Brain microvascular endothelial cell (primary cell): ENCODE results near the gene YKT6.

Source experiments
- DNase-seq: peaks from one replicate; pipeline ENCODE4 v3.0.0-alpha.2; 2020
- H3K27ac ChIP-seq: fragments of 250-450 bp; sonication (Bioruptor Pico); 2 replicates; pipeline ENCODE4 v1.5.1; 2020; ENCODE audit warnings: mild to moderate bottlenecking, moderate library complexity
- H3K27me3 ChIP-seq: fragments of 250-450 bp; sonication (Bioruptor Pico); replicated peaks from 2 replicates; pipeline ENCODE4 v1.5.1; 2020; ENCODE audit warnings: mild to moderate bottlenecking
- H3K36me3 ChIP-seq: fragments of 250-450 bp; sonication (Bioruptor Pico); replicated peaks from 2 replicates; pipeline ENCODE4 v1.5.1; 2020; ENCODE audit warnings: mild to moderate bottlenecking
- H3K4me3 ChIP-seq: 2 replicates; pipeline ENCODE4 v1.5.1; 2011; ENCODE audit warnings: low read depth, mild to moderate bottlenecking, control low read depth, low read length, moderate library complexity
- in situ Hi-C: cut with HindIII; loops from 2 replicates; pipeline ENCODE4 v1.10.0; 2017; ENCODE audit warnings: low sequenced_read_pairs, low pct_ligation_motif_present
- TF ChIP-seq, protein P1 (sequence below): IDR thresholded peaks from 2 replicates; pipeline ENCODE4 v1.5.1; 2011; ENCODE audit warnings: low read depth, mild to moderate bottlenecking, moderate library complexity, low read length, control low read depth, inconsistent platforms; ENCODE audit errors: missing control alignments

The YKT6 gene

DNA sequence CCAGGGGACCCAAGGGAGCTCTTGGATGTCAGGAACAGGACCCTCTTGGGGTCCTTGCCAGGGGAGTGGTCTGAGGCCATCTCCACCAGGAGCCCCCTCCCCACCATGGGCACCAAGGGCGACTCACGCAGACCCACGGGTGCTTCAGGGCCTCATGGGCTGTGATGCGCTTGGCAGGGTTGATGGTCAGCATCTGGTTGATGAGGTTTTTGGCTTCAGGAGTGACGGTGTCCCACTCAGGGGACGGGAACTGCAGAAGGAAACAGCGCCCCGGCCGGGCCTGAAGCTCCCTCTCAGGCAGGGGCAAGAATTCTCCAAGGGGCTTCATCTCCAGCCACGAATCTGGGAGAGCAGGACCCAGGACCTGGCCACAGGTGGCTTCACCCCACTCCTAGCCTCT, 41.3 kb downstream of the YKT6 start:
- TF ChIP-seq, protein P1, sequence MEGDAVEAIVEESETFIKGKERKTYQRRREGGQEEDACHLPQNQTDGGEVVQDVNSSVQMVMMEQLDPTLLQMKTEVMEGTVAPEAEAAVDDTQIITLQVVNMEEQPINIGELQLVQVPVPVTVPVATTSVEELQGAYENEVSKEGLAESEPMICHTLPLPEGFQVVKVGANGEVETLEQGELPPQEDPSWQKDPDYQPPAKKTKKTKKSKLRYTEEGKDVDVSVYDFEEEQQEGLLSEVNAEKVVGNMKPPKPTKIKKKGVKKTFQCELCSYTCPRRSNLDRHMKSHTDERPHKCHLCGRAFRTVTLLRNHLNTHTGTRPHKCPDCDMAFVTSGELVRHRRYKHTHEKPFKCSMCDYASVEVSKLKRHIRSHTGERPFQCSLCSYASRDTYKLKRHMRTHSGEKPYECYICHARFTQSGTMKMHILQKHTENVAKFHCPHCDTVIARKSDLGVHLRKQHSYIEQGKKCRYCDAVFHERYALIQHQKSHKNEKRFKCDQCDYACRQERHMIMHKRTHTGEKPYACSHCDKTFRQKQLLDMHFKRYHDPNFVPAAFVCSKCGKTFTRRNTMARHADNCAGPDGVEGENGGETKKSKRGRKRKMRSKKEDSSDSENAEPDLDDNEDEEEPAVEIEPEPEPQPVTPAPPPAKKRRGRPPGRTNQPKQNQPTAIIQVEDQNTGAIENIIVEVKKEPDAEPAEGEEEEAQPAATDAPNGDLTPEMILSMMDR: no peak
- H3K27me3 ChIP-seq: no peaks in the 10 kb centered on the region
- H3K4me3 ChIP-seq: no peak overlapping the region
- no peak overlapping the region for H3K27ac ChIP-seq
- in situ Hi-C loops: loop anchor here (25.0 kb wide), 1 partner anchor 245 kb away; the partner anchor contains the start of gene NUDCD3
- no peaks in the 10 kb centered on the region for H3K36me3 ChIP-seq
- no peak for DNase-seq

DNA sequence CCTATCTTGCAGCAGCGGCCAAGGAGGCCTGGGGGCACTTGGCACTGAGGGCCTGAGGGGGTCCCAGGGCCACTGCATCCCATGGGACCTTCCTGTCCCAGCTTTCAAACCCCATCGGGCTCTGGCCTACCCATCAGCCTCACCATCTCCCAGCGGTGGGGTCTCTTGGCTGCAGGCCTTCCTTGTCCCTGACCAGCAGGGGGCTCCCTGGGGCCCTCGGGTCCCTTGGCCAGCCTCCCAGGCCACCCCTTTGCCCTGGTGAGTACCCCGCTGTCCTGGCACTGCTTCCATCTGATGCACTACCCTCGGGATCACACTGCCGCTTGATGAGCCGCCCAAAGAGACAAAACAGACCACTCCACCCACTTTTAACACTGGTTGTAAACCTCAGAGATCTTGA, 43.5 kb downstream of the YKT6 start:
- Histone ChIP-seq H3K4me3 (no peak overlapping the region), H3K27me3 (no peaks in the 10 kb centered on the region), H3K27ac (no peak overlapping the region), H3K36me3 (no peaks in the 10 kb centered on the region)
- TF ChIP-seq, protein P1: peak; percentile 79
- in situ Hi-C loops: loop anchor here (25.0 kb wide), 1 partner anchor 243 kb away; the partner anchor contains the start of gene NUDCD3
- no peak for DNase-seq

DNA sequence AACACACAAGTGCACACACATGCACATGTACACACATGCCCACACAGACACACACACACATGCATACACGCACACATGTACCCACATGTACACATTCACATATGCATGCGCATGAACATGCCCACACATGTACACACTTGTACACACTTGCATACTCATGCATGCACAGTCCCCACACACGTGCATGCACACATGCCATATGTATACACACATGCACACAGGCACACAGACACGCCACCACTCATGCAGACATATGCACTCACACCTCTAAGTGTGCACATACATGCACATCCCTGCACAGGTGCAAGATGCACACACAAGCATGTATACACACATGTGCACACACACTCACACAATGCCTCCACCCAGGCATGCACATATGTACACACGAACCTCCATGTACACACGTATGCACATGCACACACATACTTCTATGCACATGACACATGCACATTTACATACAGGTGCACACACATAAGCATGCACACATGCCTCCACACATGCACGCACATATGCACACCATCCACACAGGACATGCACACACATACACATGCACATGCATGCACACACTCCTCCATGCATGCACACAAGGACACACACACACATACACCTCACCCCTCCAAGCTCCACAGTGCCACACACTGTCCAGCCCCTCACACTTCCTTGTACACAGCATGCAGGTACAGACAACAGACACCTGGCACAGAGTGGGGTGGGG, 45.8 kb downstream of the YKT6 start:
- in situ Hi-C loops: loop anchor here (25.0 kb wide), 1 partner anchor 241 kb away; the partner anchor contains the start of gene NUDCD3

DNA sequence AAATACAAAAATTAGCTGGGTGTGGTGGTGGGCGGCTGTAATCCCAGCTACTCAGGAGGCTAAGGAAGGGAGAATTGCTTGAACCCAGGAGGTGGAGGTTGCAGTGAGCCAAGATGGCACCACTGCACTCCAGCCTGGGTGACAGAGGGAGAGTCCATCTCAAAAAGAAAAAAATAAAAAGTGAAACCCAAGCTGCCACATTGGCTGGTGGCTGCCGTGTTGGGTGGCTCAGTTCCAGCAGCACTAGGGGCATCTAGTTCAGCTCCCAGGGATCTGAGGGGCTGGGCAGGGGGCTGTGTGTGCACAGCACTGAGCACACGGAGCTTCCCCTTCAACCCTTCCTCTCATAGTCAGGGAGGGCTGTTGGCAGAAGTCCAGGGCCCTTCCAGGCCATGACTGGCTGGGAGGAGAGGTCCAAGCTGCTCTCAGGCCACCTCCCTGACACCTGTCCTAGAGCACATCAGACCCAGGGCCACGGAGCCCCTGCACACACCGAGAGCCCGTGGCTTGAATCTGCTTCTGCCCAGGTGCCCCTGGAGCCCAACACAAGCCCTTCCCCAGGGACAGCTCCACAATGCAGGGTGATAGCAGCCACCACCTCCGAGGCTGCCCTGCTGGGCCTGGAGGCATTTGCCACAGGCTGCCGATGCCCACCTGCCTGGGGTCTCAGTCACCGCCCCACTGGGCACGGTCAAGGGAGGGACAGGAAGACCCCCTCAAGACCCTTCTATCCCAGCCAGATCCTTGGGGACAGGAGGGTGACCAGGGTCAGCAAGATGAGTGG, 47.3 kb downstream of the YKT6 start:
- TF ChIP-seq, protein P1: no peak
- Histone ChIP-seq H3K27me3 (no peaks in the 10 kb centered on the region), H3K36me3 (no peaks in the 10 kb centered on the region), H3K4me3 (no peak overlapping the region), H3K27ac (no peak overlapping the region)
- no peak for DNase-seq
- in situ Hi-C loops: loop anchor here (25.0 kb wide), 1 partner anchor 239 kb away; the partner anchor contains the start of gene NUDCD3

More for the DNA sequence above, 45.8 kb downstream of the YKT6 start:
- no peaks in the 10 kb centered on the region for H3K27me3 ChIP-seq
- H3K4me3 ChIP-seq: no peak overlapping the region
- no peak for DNase-seq
- no peaks in the 10 kb centered on the region for H3K36me3 ChIP-seq
- TF ChIP-seq, protein P1: no peak
- no peak overlapping the region for H3K27ac ChIP-seq

DNA sequence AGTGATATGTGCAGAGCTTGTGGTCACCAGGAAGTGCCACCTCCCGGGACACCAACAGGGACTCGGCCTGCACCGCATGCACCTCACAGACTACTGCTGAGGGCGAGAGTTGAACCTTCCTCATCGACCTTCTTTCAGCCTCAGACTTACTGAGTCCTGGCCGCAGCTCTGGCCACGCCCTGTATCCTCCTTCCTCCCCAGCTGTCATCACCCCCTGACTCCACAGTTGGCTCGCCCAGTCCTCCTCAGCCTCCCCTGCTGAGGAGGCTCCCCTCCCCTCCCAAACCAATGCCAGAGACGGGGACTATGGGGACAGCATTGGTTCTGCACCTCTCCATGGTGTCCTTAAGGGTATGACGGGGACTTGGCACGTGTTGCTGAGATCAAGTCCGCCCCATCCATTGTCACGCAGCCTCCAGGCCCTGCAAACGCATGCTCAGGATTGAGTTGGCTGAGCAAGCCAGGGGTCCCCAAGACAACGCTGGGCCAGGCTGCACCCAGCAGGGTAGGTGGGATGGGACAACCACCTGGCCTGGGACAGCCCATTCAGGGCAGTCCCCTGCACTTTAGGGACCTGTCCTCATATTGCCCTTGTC, 49.0 kb downstream of the YKT6 start:
- Histone ChIP-seq H3K27ac (no peak overlapping the region), H3K36me3 (no peaks in the 10 kb centered on the region), H3K27me3 (no peaks in the 10 kb centered on the region), H3K4me3 (no peak overlapping the region)
- no peak for DNase-seq
- TF ChIP-seq, protein P1: no peak
- in situ Hi-C loops: loop anchor here (25.0 kb wide), 1 partner anchor 238 kb away; the partner anchor contains the start of gene NUDCD3
